GM19043 (cell line): ENCODE measurements around the gene ALDH1A1.

Source experiments
- ATAC-seq: cut with Tn5 transposase; IDR thresholded peaks from one replicate; pipeline ENCODE4 v1.9.1; 2021; ENCODE audit warnings: low read depth; ENCODE audit not compliant: unreplicated experiment

The ALDH1A1 gene

GRCh38 chr9:72980183-72980582, 27.3 kb upstream of the ALDH1A1 start:
- ATAC-seq, result no peak

- ATAC-seq, result no peak
These were observed 26.7 kb upstream of the ALDH1A1 start for GRCh38 chr9:72979405-72980100.

- ATAC-seq, result no peak
These were observed 25.9 kb upstream of the ALDH1A1 start for GRCh38 chr9:72978744-72979143.

DNA sequence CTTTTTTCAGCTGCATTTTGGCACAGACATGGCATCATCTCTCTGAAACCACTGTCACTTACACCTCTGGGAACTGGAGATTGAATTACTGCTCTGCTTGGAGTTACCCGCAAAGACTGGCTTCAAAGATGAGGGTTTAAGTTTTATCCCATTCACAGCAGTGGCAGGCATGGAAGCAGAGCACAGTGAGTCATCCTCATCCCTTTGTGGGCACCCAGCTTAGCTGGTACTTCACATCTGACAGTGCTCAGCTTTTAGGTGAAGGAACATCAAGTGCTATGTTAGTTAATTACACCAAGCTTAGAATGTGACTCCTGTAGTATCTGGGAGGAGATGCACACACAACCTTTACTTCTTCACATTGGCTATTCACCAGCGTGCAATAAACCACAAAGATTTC, 24.8 kb upstream of the ALDH1A1 start:
- ATAC-seq, result no peak

- ATAC-seq, result no peak
These were observed 21.6 kb upstream of the ALDH1A1 start for GRCh38 chr9:72974501-72974900.

DNA sequence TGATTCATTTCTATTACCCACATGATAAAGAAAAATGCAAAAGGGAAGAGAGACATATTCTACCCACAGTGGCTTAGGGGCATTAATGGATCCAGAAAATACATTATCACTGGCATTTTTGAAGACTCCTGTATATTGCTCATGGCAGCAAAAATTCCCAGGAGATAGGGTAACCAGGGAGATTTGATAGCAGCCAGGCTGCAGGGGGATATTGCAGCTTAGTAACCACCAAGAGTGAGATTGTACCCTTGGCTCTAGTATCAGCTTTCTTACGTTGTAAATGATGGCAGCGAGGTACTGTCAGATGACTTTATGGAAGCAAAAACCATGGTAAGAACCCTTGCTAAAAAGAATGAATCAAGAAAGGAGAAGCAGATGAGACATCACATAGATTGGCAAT, 19.8 kb upstream of the ALDH1A1 start:
- no peak for ATAC-seq

GRCh38 chr9:72971411-72971810, 18.6 kb upstream of the ALDH1A1 start:
- ATAC-seq, result no peak

DNA sequence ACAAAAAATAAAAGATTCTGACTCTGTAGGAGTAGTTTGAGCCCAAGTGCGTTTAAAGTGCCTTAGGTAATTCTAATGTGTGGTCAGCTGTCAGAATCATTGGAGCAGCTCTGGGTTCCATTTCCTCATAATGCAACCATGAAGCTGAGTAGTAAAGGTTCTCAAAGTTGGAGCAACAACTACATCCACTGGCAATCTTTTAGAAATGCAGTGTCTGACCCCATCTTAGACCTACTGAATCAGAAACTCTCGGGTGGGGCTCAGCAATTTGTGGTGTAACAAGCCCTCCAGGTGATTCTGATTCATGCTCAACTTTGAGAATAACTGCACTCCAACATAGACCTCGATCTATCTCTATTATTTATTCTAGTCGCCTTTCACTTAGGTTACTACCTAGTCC, 7.6 kb upstream of the ALDH1A1 start:
- ATAC-seq, result no peak

DNA sequence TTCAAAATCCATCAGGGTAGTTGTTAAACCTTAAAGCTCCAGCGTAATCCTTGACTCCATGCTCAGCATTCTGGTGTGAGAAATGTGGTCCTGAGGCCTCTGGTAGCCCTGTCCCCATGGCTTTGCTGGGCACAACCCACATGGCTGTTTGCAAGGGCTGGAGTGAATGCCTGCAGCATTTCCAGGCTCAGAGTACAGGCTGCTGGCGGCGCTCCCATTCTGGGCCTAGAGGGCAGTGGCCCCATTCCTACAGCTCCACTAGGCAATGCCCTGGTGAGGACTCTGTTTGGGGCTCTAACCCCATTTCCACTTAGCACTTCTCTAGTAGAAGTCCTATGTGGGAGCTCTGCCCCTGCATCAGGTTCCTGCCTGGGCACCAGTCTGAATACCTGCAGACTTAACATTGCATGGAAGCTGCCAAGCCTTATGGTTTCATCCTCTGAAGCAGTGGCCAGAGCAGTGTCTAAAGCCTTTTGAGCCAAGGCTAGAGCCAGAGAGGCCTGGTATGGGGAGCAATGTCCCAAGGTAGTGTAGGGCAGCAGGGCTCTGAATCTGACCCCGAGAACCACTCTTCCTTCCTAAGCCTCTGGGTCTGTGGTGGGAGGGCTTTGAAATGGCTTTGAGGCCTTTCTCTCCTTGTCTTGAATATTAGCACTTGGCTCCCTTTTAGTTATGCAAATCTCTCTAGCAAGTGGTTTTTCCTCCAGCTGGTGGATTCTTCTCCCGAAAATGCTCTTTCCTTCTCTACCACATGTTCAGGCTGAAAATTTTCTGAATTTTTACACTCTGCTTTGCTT, 5.8 kb upstream of the ALDH1A1 start:
- no peak for ATAC-seq

DNA sequence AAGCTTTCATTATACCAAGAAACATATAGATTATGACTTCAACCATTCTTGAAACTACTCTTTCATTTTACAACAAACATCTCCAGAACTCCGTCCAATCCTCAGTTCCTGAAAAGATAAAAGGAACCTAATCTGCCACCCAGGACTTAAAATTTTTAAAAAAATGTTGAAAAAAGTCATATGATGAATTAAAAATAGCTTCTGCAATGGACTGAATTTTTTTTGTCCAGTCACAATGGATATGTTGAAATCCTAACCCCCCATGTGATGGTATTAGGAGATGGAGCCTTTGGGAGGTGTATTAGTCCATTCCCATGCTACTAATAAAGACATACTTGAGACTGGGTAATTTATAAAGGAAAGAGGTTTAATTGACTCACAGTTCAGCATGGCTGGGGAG, 2.7 kb upstream of the ALDH1A1 start:
- no peak for ATAC-seq

DNA sequence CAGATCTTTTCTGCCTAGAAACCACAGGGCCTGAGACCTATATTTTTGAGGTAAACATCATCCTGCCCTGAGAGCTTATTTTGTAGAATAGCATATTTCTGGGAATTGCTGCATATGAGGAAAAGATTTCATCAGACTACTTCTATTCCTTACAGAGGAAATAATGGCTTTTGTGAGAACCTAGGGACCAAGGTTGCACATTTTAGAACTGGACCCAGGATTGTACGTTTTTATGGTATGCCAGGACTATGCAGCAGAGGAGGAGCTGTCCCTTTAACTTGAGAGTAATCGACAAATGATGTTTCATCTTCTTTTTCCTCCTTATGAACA, 2.2 kb upstream of the ALDH1A1 start:
- no peak for ATAC-seq

- ATAC-seq, result no peak
These were observed 1.7 kb upstream of the ALDH1A1 start for GRCh38 chr9:72954431-72955125.

DNA sequence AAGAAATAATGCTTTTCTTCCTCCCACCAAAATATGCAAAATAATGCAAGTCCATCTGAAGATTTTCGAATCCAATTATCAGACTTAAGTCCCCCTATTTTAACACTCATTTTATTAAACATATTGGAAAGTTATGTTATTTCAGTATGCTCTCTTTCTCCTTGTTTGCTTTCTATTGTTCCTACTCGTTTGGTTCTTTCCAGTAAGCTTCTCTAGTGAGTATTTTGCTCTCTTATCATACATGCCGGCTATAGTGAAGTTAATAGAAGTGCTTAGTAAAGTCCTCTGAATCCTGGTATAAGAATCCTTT, 517 bp downstream of the ALDH1A1 start:
- no peak for ATAC-seq

DNA sequence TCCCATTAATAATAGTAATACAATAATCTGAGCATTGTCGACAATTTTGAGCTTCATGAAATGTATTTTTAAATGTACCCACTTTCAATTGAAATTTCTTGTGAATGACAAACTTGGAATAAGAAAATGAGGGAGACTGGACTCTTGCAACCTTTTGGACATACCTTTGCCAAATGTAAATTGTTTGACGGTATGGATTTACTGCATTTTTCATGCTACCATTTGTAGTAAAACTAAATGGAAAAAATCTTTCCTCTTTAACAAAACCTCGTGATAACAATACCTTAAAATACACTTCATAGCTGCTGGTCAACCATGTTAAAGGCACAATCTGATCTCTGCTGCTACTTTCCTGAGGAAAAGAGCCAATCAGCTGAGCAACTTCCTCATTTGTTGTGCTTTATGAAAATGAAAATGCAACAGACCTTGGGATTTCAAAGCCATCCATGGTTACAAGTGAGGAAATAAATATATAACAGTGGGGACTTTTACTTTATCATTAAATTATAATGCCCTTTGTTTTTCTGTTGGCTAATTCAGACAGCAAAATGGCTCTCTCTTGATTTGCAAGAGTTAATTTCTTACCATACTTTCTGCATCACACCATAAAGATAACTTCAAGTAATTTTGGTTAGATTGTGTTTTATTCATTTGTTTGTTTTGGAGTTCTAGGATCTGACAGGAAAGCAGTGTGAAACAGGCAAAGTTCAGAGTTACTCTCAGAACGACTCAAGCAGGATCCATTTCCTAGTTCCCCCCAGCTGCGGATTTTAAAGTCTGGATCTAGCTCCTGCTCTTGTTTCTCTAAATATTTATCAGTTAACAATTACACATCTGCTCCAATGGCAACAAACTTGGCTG, 1.1 kb downstream of the ALDH1A1 start:
- ATAC-seq, result no peak

DNA sequence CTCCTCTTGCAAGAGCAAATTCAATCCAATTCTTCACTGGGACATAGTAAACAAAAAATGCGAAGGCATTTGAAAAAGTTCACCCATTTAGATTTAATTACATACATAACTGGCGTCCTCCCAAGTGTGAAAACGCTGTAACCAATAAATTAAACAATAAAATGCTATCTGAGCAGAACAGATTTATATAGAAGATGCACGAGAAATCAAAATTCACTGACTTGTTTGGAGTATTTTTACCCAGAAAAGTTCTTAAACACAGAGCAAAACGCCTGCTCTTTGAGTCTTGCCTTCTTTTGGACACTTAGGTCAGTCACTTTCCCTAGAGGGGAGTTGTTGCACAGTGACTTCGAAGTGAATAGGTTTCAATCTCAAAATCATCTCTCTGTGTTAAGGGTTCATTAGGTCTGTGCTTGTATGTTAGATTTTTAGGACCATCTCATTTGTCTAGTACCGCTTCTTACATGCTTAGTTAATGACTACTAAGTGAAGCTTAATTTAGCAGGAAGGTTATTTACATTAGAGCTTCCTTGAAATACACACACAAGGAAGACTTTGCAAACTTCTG, 1.9 kb downstream of the ALDH1A1 start:
- no peak for ATAC-seq

GRCh38 chr9:72949918-72950325, 2.9 kb downstream of the ALDH1A1 start:
- ATAC-seq, result no peak

DNA sequence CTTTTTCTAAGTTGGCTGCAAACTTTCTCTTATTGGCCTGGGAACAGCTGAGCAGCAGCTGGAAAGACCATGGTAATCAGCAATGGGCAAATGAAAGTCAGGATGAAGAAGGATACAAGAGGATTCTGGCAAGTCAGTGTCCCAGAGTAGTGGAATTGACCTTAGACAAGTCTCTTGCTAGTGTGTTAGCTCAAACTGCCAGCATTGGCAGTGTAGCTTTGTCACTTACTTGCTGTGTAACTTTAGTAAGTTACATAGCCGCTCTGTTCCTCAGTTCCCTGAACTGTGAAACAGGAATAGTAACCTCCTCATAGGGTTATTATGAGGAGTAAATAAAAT, 3.6 kb downstream of the ALDH1A1 start:
- ATAC-seq, result no peak

GRCh38 chr9:72948575-72949243, 4.1 kb downstream of the ALDH1A1 start:
- no peak for ATAC-seq

GRCh38 chr9:72947984-72948465, 4.8 kb downstream of the ALDH1A1 start:
- ATAC-seq, result no peak

GRCh38 chr9:72946821-72947220, 6.0 kb downstream of the ALDH1A1 start:
- ATAC-seq, result no peak
